ENCODE results near the gene EPAS1. TPM values are rescaled to one million over a fixed set of nuclear protein-coding genes. Genes with fewer than 3 reads are reported as not detected.

Gene EPAS1
- total RNA-seq, 1 experiment from 2014 or later, result 8.5 TPM

GRCh38 chr2:46303233-46303632 lies 6.0 kb downstream of the EPAS1 start:
- ChIA-PET CTCF (interaction anchor here (0.7 to 0.9 kb wide), 2 partner anchors 63 to 241 kb away, joined by 3 to 4 read pairs; no protein-coding TSS in a partner anchor), POLR2A (interaction anchor here (0.6 kb wide), 1 partner anchor 1349 kb away, joined by 3 read pairs; no protein-coding TSS in a partner anchor)
- H3K9me3 Mint-ChIP-seq, result peaks cover 16% of the 10 kb centered on the region
- TF ChIP-seq TEAD4 (CRISPR knock-in tag; IDR thresholded peaks at IDR 0.05) (no peak), FOXP4 (CRISPR knock-in tag; IDR thresholded peaks at IDR 0.05) (no peak), SOX15 (CRISPR knock-in tag; IDR thresholded peaks at IDR 0.05) (no peak), MLX (CRISPR knock-in tag; IDR thresholded peaks at IDR 0.05) (no peak)
- no peak overlapping the region for H3K4me3 Mint-ChIP-seq
- H3K36me3 Mint-ChIP-seq, result peaks cover 10% of the 10 kb centered on the region
- H3K27me3 Mint-ChIP-seq (ENCODE audit: low read depth), result peaks cover 56% of the 10 kb centered on the region
- H3K27ac Mint-ChIP-seq, result no peak overlapping the region
- peaks cover 69% of the 10 kb centered on the region for H3K4me1 Mint-ChIP-seq
- DNase-seq (ENCODE audit: low spot score), result no peak
- ATAC-seq, result no peak

GRCh38 chr2:46303822-46304221 lies 6.6 kb downstream of the EPAS1 start:
- CTCF ChIA-PET, result no interaction called here
- H3K27me3 Mint-ChIP-seq (ENCODE audit: low read depth), result peaks cover 50% of the 10 kb centered on the region
- H3K4me3 Mint-ChIP-seq, result no peak overlapping the region

More at GRCh38 chr2:46303822-46304221, 6.6 kb downstream of the EPAS1 start:
- Mint-ChIP-seq H3K4me1 (peaks cover 68% of the 10 kb centered on the region), H3K27ac (no peak overlapping the region), H3K9me3 (peaks cover 16% of the 10 kb centered on the region), H3K36me3 (peaks cover 10% of the 10 kb centered on the region)
- POLR2A ChIA-PET, result no interaction called here
- ATAC-seq (no peak), DNase-seq (ENCODE audit: low spot score) (no peak)
- TF ChIP-seq HMGA2 (CRISPR knock-in tag; IDR thresholded peaks at IDR 0.05) (no peak), KAT7 (CRISPR knock-in tag; IDR thresholded peaks at IDR 0.05; ENCODE audit: borderline replicate concordance) (no peak), ERG (CRISPR knock-in tag; IDR thresholded peaks at IDR 0.05) (no peak), EMX1 (CRISPR knock-in tag; IDR thresholded peaks at IDR 0.05) (no peak), RELA (CRISPR knock-in tag; IDR thresholded peaks at IDR 0.05; ENCODE audit: borderline replicate concordance) (no peak), GTF2I (CRISPR knock-in tag; conservative IDR thresholded peaks at IDR 0.05) (no peak), ZNF425 (CRISPR knock-in tag; conservative IDR thresholded peaks at IDR 0.05) (no peak), JUN (CRISPR knock-in tag; IDR thresholded peaks at IDR 0.05) (no peak), ZNF532 (CRISPR knock-in tag; IDR thresholded peaks at IDR 0.05; ENCODE audit: borderline replicate concordance) (no peak), MYBL2 (CRISPR knock-in tag; IDR thresholded peaks at IDR 0.05) (no peak), TP53 (CRISPR knock-in tag; IDR thresholded peaks at IDR 0.05) (no peak), FOXJ3 (CRISPR knock-in tag; IDR thresholded peaks at IDR 0.05; ENCODE audit: borderline replicate concordance) (no peak), NR2C2 (CRISPR knock-in tag; IDR thresholded peaks at IDR 0.05) (no peak)

Measured in WTC11 (cell line).